ENCODE results near the gene GSTM2.
A peak's percentile ranks its signal among the peaks of the same experiment; 100 is the strongest.
"Not testable (repeated sequence)": the region's sequence is repeated elsewhere in the genome, so short reads cannot be mapped to it uniquely, and the experiment has no call there.

Gene GSTM2

GRCh38 chr1:109685399-109685798, 17.5 kb downstream of the GSTM2 start:
- DNase-seq: not testable (repeated sequence)

GRCh38 chr1:109685890-109686289, 18.0 kb downstream of the GSTM2 start:
- DNase-seq: not testable (repeated sequence)

GRCh38 chr1:109687109-109687508, 19.3 kb downstream of the GSTM2 start:
- not testable (repeated sequence) for DNase-seq

- DNase-seq: no peak
Measured at GRCh38 chr1:109687641-109688499, 20.0 kb downstream of the GSTM2 start, which contains the start of gene GSTM1. Gene GSTM1 (plus strand): TSS chr1:109687817. CDS start chr1:109687874, 57 bp downstream.

- no peak for DNase-seq
Measured at GRCh38 chr1:109689844-109690405, 22.1 kb downstream of the GSTM2 start.

- no peak for DNase-seq
Measured at GRCh38 chr1:109691759-109692158, 23.9 kb downstream of the GSTM2 start.

GRCh38 chr1:109694400-109694799, 26.5 kb downstream of the GSTM2 start:
- not testable (repeated sequence) for DNase-seq

- DNase-seq: not testable (repeated sequence)
Measured at GRCh38 chr1:109695138-109695537, 27.3 kb downstream of the GSTM2 start.

- DNase-seq: no peak
Measured at GRCh38 chr1:109697066-109697465, 29.2 kb downstream of the GSTM2 start.

- DNase-seq: not testable (repeated sequence)
Measured at GRCh38 chr1:109697861-109698260, 30.0 kb downstream of the GSTM2 start.

GRCh38 chr1:109702940-109703339, 35.1 kb downstream of the GSTM2 start:
- not testable (repeated sequence) for DNase-seq

- DNase-seq: peak; percentile 18
Measured at GRCh38 chr1:109704173-109704572, 36.3 kb downstream of the GSTM2 start.

- DNase-seq: peak; percentile 20
Measured at GRCh38 chr1:109705411-109705810, 37.6 kb downstream of the GSTM2 start.

GRCh38 chr1:109708949-109709348, 41.1 kb downstream of the GSTM2 start:
- DNase-seq: not testable (repeated sequence)

GRCh38 chr1:109709822-109710221, 42.0 kb downstream of the GSTM2 start:
- DNase-seq: not testable (repeated sequence)

GRCh38 chr1:109711593-109712320, 43.9 kb downstream of the GSTM2 start, which contains the start of gene GSTM5:
Gene GSTM5 (plus strand): TSS chr1:109712251. CDS start chr1:109712313, 62 bp downstream.
- not testable (repeated sequence) for DNase-seq

GRCh38 chr1:109712321-109712864, 44.5 kb downstream of the GSTM2 start:
- no peak for DNase-seq

- no peak for DNase-seq
Measured at GRCh38 chr1:109713636-109714035, 45.8 kb downstream of the GSTM2 start.

- DNase-seq: no peak
Measured at GRCh38 chr1:109714661-109715372, 47.0 kb downstream of the GSTM2 start.

- DNase-seq: no peak
Measured at GRCh38 chr1:109716121-109716520, 48.3 kb downstream of the GSTM2 start.

GRCh38 chr1:109716570-109717090, 48.8 kb downstream of the GSTM2 start:
- DNase-seq: no peak

- DNase-seq: no peak
Measured at GRCh38 chr1:109717729-109718128, 49.9 kb downstream of the GSTM2 start.

All from DMS53 (cell line).